Fibroblast of skin of right quadriceps (primary cell): Measurements from ENCODE around the gene SLC17A8.
"Not testable (repeated sequence)": the region's sequence is repeated elsewhere in the genome, so short reads cannot be mapped to it uniquely, and the experiment has no call there.

ENCODE experiments used
- DNase-seq: peaks from one replicate; pipeline ENCODE4 v3.0.0-alpha.2; 2013

The SLC17A8 gene

GRCh38 chr12:100356644-100357223 is at the start of gene SLC17A8:
SLC17A8 (plus strand) TSS chr12:100357074; CDS start chr12:100357392, 318 bp downstream.
- DNase-seq = no peak

DNA sequence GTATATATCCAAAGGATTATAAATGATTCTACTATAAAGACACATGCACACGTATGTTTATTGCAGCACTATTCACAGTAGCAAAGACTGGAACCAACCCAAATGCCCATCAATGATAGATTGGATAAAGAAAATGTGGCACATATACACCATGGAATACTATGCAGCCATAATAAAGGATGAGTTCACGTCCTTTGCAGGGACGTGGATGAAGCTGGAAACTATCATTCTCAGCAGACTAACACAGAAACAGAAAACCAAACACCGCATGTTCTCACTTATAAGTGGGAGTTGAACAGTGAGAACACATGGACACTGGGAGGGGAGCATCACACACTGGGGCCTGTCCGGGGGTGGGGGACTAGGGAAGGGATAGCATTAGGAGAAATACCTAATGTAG is 48.7 kb upstream of the SLC17A8 start:
- not testable (repeated sequence) for DNase-seq

DNA sequence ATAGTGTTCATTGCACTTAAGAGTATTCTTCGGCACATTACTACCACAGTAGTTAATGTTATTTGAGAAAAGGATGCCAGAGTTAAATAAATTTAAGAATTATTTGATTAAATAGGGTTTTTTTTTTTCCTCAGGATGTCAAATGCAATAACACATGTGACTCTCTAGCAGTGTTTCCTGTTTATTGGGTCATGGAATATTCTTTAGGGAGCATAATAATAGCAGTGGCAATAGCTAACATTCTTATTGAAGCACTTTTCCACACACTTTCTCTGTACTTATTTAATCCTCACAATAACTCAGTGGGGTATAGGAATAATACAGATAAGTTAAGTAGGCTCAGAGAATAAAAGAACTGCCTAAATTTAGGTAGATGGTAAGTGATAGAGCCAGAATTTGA is 45.6 kb upstream of the SLC17A8 start:
- DNase-seq = no peak

DNA sequence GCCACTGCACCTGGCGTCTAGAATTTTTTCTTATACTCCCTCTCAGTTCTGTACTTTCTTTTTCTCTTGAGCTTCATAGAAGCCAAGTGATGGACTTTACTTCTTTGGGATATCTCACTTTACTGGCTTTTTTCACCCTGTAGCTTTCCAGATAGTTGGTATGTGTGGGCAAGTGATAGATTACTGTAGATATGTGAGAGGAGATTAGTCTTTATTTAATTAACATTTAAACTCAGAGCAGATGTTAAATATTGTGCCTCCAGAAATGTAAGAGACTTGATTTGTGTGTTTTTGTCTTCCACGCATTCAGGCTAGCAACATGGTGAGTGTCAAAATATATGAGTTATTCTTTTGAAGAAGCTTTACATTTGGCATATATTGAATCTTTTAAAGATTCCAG is 39.5 kb upstream of the SLC17A8 start:
- DNase-seq = no peak

- DNase-seq = no peak
These were observed 32.4 kb upstream of the SLC17A8 start for GRCh38 chr12:100324498-100324897.

DNA sequence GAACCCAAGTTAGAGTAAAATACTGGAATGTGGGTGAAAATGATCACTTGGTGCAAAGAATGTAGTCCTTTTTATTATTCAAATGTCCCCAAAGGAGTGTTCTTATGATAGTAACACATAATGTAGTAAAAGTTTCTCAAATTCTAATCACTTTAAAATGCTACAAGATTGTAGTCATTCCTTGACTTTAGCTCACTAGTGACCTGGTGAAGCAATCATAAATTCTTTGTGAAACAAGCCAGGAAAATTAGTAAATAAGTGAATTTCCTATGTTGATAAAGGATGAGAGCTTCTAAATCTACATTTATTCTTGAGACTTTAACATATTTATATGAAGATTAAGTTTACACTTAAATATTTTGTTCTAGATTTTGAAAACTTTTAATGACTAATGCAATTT is 30.7 kb upstream of the SLC17A8 start:
- no peak for DNase-seq

DNA sequence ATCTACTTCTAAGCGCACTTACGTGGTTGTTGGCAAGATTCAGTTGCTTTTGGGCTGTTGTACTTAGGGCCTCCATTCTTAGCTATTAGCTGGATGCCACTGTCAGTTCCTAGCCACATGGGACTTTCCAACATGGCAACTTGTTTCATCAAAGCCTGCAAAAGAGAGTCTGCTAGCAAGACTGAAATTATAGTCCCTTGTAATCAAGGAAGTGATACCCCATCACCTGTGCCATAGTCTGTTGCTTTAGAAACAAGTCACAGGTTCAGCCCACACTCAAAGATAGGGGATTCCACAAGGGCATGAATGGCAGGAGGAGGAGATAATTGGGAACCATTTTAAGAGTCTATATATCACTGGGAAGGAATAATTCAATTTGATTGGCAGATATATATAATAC is 27.1 kb upstream of the SLC17A8 start:
- DNase-seq = no peak

GRCh38 chr12:100331871-100332270 is 25.0 kb upstream of the SLC17A8 start:
- no peak for DNase-seq

DNA sequence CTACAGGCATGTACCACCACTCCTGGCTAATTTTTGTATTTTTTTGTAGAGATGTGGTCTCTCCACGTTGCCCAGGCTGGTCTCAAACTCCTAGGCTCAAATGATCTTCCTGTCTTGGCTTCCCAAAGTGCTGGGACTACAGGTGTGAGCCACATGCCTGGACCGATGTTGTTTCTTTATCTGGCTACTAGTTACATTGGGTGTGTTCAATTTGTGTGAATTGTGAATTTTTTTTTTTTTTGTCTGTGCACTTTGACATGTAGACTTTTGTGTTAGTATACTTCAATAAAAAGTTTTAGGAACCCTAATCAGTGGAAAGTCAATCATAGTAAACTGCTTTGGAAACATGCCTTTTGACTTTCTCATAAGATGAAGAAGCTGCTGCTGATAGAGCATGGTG is 24.0 kb upstream of the SLC17A8 start:
- no peak for DNase-seq

DNA sequence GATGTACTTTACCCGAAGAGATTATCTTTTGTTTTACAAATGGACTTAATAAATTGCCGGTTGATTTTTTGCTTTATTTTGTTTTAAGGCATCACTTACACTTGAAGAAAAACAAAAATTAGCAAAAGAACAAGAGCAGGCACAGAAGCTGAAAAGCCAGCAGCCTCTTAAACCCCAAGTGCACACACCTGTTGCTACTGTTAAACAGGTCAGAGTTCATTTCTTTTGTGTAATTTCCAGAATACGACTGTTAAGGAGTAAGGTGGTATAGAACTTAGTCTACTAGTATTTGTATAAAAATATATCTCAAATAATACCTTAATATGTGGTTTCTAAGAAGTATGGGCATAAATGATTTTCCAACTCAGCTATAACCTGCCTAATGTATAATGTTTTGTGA is 19.6 kb upstream of the SLC17A8 start:
- no peak for DNase-seq

DNA sequence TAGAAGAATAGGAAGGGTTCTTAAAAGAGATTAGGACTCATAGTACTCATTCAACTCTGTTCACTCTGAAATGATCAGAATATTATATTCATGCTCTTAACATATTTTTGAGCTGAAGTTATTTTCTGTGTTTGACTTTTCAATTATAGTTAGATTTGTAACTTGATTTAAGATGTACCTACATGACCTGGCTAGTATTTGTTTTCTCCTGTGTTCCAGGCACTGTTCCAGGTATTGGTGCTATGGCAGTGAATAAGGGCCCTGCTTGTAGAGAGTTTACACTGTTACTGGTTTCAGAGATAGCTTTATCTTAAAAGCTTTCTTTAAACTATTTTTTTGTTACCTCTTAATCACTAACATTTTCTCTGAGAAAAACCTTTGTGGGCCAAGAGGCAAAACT is 19.1 kb upstream of the SLC17A8 start:
- no peak for DNase-seq

GRCh38 chr12:100339071-100339470 is 17.8 kb upstream of the SLC17A8 start:
- DNase-seq = no peak

GRCh38 chr12:100342897-100343296 is 14.0 kb upstream of the SLC17A8 start:
- not testable (repeated sequence) for DNase-seq

GRCh38 chr12:100344351-100344750 is 12.5 kb upstream of the SLC17A8 start:
- not testable (repeated sequence) for DNase-seq

- DNase-seq = no peak
These were observed 11.7 kb upstream of the SLC17A8 start for GRCh38 chr12:100345020-100345767.

- DNase-seq = peak; percentile 7
These were observed 10.2 kb upstream of the SLC17A8 start for GRCh38 chr12:100346660-100347059.

DNA sequence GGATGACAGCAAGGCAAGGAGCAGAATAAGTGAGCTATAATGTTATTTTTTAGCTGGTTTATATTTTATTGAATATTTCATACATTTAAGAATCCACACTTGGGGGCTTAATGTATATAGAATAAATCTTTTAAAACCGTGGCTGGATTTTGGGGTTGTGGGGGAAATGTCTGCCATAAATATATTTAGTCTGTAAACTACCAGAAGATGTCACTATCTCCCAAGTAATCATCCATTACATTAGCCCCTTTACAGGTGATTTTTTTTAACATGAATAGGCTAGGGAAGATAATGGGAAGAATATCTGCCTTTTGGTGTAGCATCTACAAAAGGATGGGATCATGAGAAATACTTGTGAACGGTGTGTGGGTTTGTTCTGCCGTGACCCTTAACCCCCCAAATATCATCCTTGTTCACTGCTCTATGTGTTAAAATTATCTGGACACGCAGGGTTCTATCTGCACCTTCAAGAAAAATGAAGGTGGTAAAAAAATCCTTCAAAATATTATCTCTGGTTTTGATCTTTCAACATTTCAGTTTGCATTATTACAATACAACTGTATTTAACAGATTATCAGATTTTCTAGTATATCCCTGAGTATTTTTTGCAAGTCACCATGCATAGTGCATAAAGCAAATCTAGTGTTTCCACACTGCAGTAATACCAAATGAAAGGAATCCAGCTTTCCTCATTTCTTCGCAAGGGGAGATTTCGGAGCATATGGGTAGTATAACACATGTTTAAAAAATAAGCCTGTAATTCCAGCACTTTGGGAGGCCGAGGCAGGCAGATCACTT is 8.0 kb upstream of the SLC17A8 start:
- peak; percentile 9 for DNase-seq

DNA sequence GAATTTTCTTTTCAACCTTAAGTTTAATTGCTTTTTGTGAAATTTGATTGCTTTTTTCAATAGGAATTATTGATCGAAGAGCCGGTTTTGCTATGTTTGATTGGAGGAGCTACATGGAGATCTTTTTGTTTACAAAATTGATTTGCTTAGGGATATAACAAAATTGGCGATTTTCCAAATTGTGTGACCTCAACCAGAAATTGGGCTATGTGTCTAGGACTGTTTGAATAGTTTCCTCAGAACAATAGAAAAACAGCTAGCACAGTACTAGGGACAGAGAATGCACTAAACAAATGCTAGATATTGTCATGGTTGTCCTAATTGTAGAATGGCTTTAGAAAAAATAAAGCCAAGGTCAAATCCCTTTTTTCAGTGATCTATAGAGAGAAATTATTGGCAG is 2.4 kb downstream of the SLC17A8 start:
- no peak for DNase-seq

DNA sequence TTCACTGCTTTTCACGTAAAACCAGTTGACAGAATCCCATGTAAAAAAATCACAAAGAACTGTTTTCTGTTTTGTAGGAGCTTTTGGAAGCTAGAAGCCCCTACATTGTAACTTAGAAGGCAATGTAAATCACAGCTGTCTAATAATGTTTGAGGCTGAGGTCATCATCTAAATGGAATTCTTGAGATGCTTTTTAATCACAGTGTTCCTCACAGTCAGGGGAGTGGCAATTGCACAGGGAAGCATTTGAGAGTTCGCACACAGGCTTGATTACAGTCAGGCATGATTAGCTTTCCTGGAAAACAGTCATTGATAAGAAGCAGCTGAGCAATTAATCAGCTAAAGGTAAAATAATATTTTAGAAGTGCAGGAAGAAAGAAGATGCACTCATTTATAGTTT is 2.9 kb downstream of the SLC17A8 start:
- DNase-seq = peak; percentile 28

DNA sequence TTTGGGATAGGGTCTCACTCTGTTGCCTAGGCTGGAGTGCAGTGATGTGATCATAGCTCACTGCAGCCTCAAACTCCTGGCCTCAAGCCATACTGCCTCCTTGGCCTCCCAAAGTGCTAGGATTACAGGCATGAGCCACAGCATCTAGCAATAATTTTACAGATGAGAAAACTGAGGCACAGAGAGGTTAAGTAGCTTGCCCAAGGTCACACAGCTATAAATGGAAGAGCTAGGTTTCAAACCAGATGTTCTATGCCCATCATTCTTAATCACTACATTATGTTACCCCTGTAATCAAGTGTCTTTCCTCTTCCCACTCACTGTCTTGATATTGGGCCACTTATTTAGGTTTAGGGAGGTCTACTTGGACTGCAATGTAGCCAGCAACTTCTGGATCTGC is 3.6 kb downstream of the SLC17A8 start:
- DNase-seq = no peak

DNA sequence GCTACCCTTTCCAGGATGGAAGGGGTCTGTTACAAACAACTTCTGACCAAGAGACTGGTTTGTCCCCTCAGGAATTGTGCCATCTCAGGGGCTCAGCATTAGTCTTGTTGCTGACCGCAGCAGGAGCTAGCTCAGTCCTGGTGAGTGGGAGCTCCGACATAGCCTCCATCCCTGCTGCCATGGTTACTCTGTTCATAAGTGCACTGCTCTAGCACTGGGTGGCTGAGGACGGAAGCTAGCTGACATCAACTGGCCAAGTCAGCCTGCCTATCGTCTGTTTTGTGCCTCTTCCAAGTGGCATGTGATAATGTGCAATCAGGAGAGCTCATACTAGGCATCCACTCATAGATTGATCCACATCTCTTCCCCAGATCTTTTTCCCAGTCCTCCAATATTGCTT is 7.5 kb downstream of the SLC17A8 start:
- no peak for DNase-seq

- DNase-seq = no peak
These were observed 8.5 kb downstream of the SLC17A8 start for GRCh38 chr12:100365411-100365810.

DNA sequence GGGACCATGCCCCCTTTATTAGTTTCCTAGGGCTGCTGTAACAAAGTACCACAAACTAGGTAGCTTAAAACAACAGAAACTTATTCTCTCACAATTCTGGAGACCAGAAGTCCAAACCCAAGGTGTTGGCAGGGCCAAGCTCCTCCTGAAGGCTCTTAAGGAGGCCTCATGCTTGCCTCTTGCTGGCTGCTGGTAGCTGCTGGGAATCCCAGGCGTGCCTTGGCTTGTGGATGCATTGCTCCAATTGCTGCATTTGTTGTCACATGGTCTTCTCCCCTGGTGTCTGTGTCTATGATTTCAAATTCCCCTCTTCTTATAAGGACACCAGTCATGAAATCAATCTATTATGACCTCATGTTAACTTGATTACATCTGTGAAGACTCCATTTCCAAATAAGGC is 11.2 kb downstream of the SLC17A8 start:
- DNase-seq = no peak

- DNase-seq = no peak
These were observed 14.3 kb downstream of the SLC17A8 start for GRCh38 chr12:100371146-100371545.
